GM19193 (cell line): Measurements from ENCODE around the gene MSMB.
A peak's percentile ranks its signal among the peaks of the same experiment; 100 is the strongest.

Source experiments
- POLR2A ChIP-seq: IDR thresholded peaks from 4 replicates; pipeline ENCODE4 v1.6.1; 2011; ENCODE audit not compliant: insufficient read depth, insufficient read length; ENCODE audit errors: extremely low read depth

MSMB gene

GRCh38 chr10:46028584-46029460, 17.2 kb downstream of the MSMB start:
- TF ChIP-seq POLR2A: no peak

DNA sequence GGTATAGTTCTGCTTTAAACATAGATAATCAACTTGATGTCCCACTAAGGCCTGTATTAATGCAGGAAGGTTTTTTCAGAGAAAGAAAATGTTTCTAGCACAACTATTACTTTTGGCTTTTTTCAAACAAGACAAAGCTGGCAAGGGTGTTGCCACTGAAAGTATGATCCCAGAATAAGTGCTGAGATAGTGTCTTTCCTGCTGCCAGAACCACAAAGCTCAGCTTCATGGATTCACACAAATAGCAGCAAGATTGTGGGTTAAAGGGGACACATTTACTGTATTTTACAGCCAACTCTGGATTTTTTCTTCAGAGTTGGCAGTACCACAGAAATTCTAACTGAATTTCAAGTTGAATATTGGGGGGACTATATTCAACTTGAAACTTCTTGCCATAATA, 20.0 kb downstream of the MSMB start:
- no peak for TF ChIP-seq POLR2A

DNA sequence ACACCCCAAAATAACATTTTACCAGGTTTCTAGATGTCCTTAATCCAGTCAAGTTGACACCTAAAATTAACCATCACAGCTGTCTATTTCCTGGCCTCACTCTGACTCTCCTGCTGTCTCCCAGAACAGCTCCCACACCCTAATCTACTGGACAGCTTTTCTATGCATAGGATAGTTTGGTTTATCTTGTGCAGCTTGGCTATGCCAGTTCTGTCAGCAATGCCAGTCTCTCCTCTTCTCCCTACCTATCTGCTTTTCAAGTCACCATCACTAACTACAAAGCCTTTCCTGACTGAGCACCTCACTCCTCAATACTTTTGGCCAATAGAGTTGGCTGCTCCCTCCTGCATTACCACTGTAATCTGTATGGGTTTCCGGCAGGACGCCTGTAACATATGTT, 20.7 kb downstream of the MSMB start:
- no peak for TF ChIP-seq POLR2A

DNA sequence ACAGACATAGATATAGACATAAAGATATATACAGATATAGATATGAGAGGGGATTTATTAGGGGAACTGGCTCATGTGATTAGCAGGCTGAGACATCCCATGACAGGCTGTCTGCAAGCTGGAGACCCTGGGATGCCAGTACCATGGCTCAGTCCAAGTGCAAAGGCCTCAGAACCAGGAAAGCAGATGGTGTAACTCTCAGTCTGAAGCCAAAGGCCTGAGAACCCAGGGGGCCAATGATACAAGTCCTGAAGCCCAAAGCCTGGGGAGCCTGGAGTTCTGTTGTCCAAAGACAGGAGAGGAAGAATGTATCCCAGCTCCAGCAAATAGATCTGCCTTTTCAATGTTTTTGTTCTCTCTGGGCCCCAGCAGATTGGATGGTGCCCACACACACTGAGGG, 21.1 kb downstream of the MSMB start:
- no peak for TF ChIP-seq POLR2A

DNA sequence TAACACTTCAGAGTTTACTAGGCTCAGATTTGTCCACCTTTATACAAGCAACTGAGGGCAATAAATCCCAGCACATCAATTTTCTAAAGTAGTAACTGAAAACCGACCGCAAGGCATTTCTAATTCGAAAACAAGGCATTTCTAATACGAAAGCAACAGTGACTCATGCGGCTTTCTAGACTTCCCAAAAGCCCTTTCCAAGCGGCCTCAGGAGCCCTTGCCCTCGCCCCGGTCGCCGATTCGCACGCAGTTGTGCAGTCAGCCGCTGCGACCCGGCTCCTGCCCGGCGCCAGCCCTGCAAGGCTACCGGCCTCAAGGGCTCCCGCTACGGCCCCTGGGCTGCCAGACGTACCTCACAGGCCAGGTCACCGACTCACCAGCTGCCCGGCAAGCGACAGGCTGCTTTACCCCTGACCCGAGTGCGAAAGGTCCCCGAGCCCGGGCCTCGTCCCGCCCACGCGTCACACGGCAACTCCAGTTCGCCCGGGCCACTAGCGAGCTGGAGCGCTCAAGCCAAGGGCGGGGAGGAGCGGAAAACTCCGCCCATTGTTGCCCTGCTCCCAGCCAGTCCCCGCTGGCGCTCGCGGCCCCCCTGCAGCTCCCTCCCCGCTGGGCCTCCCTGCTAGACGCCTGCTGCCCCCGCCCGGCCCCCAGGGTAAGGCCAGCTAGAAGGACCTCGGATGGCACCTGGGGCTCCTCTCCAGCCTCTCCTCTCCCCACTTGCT, 22.9 kb downstream of the MSMB start:
- TF ChIP-seq POLR2A: peak; percentile 49

DNA sequence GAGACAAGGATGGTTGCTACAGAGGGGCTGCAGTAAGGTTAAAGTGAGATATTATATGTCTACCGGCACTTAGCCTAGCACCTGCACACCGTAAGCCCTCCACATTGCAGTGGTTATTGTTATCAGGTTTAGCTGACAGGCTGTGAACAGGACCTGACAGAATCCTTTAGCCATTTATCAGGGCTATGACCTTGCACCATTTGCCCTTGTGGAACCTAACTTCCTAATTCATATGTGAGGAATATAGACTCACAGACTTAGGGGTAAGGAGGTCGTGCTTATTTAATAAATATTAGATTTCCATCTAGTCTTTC, 25.8 kb downstream of the MSMB start:
- no peak for TF ChIP-seq POLR2A

DNA sequence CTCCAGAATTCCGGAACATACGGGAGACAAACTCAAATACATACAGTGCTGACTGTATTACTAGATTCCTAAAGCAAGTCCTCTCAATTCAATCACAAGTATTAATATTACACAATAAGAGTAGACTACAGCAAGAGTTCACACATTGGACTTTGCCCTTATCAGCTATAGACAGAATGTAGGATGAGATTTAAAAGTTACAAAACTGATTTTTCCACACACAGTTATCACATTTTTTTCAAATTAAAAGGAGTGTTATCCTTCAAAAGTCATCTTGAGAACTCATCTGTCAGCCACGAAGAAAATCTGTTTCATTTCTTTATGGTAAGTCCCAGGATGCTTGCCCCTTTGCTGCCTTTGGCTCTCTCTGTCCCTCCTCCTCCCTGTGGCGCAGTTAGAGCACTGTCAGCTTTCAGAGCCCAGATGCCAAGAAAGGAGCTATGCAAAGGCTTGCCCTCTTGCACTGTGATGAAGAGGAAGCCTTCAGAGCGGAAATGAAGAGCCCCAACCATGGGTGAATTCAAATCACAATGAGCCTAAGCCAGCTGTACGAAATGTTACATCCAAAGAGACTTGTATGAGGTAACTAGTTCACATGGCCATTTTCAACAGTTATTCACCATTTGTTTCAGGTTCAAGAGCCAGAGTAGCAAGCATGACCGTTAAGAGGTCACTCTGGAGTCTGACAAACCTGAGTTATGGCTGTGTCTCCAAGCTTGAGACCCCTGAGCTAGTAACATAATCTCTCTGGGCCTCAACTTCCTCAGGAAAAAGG, 26.3 kb downstream of the MSMB start:
- no peak for TF ChIP-seq POLR2A

GRCh38 chr10:46019177-46019528, 26.9 kb downstream of the MSMB start:
- no peak for TF ChIP-seq POLR2A

GRCh38 chr10:46018453-46019176, 27.5 kb downstream of the MSMB start:
- no peak for TF ChIP-seq POLR2A

DNA sequence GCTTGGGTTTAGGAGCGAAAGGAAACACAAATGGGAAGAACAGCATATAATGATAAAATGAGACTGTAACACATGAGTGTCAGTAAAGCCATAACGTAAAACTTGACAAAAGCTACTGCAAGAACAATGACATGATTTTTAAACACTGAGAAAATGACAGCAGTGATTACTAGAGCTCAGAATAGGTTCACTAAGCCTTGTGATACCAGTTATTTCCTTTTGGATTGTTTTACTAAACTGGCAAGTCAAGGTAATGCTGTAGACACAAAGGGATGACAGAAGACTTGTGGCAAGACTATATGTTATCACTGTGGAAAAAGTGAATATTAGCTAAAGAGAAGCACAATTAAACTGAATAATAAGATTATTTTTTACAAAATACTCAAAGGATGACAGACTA, 28.3 kb downstream of the MSMB start:
- no peak for TF ChIP-seq POLR2A

DNA sequence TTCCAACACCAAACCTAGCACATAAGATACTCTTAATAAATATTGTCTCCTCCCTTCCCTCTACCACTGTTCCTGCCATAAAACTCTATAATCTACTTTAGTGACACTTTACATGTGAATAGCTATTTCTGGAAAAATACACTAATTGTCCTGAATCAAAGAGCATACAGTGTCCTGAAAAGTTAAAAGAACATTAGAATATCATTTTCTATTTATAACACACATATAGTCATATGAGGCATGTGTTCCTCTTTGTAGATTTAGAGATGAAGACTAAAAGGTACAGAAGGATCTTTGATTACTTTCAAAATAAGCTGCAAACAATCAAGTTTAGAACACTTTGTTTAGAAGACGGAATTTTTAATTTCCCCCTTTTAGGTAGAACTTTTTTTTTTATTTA, 29.3 kb downstream of the MSMB start:
- no peak for TF ChIP-seq POLR2A

DNA sequence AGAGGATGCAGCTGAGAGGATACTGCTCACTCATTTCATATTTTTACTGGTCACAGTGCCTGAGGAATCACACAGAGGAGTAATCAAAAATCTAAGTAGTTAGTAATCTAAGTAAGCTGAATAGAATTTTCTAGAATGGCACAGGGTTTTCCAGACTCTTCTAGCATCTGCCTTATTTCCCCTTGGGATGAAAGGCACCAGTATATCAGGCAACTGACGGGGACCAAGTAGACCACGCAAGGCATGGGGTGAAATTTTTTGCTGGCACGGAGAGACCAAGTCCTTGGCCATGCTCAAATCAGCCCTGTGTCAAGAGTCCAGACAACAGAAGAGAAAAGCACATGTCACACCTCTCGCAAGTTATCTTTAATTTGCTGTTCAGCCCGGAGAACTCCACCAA, 29.9 kb downstream of the MSMB start:
- no peak for TF ChIP-seq POLR2A

DNA sequence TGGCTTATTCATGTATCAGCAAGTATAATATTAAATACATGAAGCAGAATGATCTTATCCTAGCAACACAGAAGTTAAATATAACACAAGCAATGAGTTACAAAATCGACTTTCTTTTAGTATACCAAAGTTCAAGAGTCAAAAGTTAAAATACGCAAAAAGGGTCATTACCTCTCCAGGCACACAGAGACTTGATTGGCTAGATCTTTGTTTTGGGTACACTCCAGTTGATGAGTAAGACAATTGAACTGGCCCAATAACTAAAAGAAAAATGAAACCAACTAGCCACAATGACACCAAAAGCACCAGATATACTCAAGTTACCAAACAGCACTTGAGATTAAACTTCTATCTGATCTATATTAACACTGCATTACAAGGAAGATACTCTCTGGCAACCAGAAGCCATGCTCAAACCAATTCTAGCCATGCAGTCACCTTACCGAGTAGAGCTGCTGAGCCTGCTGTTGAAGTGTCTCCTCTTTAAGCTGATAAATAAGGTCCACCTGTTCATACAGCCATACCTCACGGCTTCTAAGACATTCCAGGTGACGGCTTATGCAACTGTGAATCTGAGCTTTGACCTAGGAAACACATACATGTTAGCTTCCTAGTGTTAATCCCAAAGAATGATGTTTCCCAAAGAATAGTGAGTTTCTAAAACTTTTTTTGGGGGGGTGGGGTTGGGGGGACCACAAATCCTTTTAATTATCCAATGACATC, 31.2 kb downstream of the MSMB start:
- no peak for TF ChIP-seq POLR2A

- TF ChIP-seq POLR2A: no peak
Measured at GRCh38 chr10:46014206-46014605, 31.9 kb downstream of the MSMB start.
